Stimulated activated CD8-positive, alpha-beta memory T cell treated with anti-CD3 and anti-CD28 coated beads, Interleukin-7, amount 100 ng/mL, for 1 hour (primary cell): Measurements from ENCODE around the gene ZBTB40.

Experiments
- DNase-seq, 2 donors: peaks; one replicate each; pipeline ENCODE4 v3.0.0-alpha.2; 2020; ENCODE audit warnings: low read depth in 2 of 2

Gene ZBTB40

GRCh38 chr1:22434717-22435116 lies 16.9 kb upstream of the ZBTB40 start:
- DNase-seq = no peak

GRCh38 chr1:22436948-22437347 lies 14.7 kb upstream of the ZBTB40 start:
- no peak for DNase-seq

- no peak for DNase-seq
Observed at GRCh38 chr1:22437573-22437972, 14.1 kb upstream of the ZBTB40 start.

- DNase-seq = no peak
Observed at GRCh38 chr1:22440582-22440981, 11.1 kb upstream of the ZBTB40 start.

- DNase-seq = no peak
Observed at GRCh38 chr1:22442212-22442894, 9.3 kb upstream of the ZBTB40 start.

- no peak for DNase-seq
Observed at GRCh38 chr1:22443332-22443731, 8.3 kb upstream of the ZBTB40 start.

- DNase-seq = no peak
Observed at GRCh38 chr1:22444856-22445255, 6.8 kb upstream of the ZBTB40 start.

GRCh38 chr1:22447621-22448111 lies 4.0 kb upstream of the ZBTB40 start:
- DNase-seq = no peak

GRCh38 chr1:22449636-22450035 lies 2.0 kb upstream of the ZBTB40 start:
- DNase-seq = no peak

GRCh38 chr1:22450351-22451021 lies 1.2 kb upstream of the ZBTB40 start:
- no peak for DNase-seq

GRCh38 chr1:22452481-22452957 lies 868 bp downstream of the ZBTB40 start:
- DNase-seq = no peak

- DNase-seq = no peak
Observed at GRCh38 chr1:22453181-22453580, 1.5 kb downstream of the ZBTB40 start.

GRCh38 chr1:22454476-22455056 lies 2.9 kb downstream of the ZBTB40 start:
- DNase-seq = no peak

- no peak for DNase-seq
Observed at GRCh38 chr1:22457345-22457744, 5.7 kb downstream of the ZBTB40 start.

GRCh38 chr1:22457836-22458235 lies 6.2 kb downstream of the ZBTB40 start:
- DNase-seq = no peak

GRCh38 chr1:22461100-22461499 lies 9.4 kb downstream of the ZBTB40 start:
- no peak for DNase-seq

- no peak for DNase-seq
Observed at GRCh38 chr1:22461678-22462527, 10.3 kb downstream of the ZBTB40 start.

GRCh38 chr1:22462928-22463327 lies 11.3 kb downstream of the ZBTB40 start:
- DNase-seq = no peak

GRCh38 chr1:22465015-22465565 lies 13.4 kb downstream of the ZBTB40 start:
- no peak for DNase-seq

- no peak for DNase-seq
Observed at GRCh38 chr1:22465671-22466070, 14.0 kb downstream of the ZBTB40 start.

- DNase-seq = no peak
Observed at GRCh38 chr1:22470227-22470626, 18.6 kb downstream of the ZBTB40 start.

- DNase-seq = no peak
Observed at GRCh38 chr1:22471078-22471477, 19.4 kb downstream of the ZBTB40 start.
